ENCODE data around the gene PLA2G2F.

DNA sequence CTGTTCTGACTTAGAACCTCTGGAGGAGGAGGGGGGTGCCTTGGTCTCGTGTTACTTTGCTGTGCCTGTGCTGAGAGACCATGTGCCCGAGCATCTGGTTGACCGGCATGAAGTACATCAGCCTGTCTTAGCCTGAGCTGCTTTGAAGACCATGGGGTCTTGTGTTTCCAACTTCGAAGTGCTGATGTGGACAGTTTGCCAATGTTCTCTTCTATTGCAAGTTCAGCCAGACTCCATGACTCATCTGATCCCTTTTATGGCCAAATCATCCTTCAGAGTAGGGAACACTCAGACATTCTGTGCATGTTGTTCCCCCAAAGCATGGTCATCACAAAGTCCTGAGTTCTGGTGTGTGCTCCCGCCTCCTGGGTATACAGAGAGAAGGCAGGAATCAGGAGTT, 53.2 kb downstream of the PLA2G2F start:
- no peak for TF ChIP-seq POLR2A (IDR thresholded peaks at IDR 0.05)
- TF ChIP-seq, protein P1, sequence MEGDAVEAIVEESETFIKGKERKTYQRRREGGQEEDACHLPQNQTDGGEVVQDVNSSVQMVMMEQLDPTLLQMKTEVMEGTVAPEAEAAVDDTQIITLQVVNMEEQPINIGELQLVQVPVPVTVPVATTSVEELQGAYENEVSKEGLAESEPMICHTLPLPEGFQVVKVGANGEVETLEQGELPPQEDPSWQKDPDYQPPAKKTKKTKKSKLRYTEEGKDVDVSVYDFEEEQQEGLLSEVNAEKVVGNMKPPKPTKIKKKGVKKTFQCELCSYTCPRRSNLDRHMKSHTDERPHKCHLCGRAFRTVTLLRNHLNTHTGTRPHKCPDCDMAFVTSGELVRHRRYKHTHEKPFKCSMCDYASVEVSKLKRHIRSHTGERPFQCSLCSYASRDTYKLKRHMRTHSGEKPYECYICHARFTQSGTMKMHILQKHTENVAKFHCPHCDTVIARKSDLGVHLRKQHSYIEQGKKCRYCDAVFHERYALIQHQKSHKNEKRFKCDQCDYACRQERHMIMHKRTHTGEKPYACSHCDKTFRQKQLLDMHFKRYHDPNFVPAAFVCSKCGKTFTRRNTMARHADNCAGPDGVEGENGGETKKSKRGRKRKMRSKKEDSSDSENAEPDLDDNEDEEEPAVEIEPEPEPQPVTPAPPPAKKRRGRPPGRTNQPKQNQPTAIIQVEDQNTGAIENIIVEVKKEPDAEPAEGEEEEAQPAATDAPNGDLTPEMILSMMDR (IDR thresholded peaks at IDR 0.05): no peak
